HG02973 (cell line): Measurements from ENCODE around the gene FNDC1.
A peak's percentile ranks its signal among the peaks of the same experiment; 100 is the strongest.

ENCODE experiments used
- ATAC-seq: cut with Tn5 transposase; IDR thresholded peaks from one replicate; pipeline ENCODE4 v1.9.1; 2021; ENCODE audit warnings: moderate library complexity; ENCODE audit not compliant: unreplicated experiment

FNDC1 gene

DNA sequence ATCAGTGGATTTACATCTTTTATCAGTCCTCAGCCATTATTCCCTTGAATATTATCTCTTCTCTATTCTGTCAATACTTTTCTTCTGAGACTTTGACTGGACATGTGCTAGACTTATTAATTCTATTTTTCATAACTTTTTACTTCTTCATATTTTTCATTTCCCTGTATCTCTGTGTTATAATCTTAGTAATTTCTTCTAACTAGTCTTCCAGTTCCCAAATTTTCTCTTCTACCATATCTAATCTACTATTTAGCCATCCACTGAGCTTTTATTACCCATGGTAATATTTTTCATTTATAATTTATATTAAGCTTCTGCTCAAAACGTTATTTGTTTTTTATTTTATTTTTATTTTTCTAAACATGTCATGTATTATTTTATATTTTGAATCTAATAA is 13.1 kb upstream of the FNDC1 start:
- ATAC-seq, result no peak

DNA sequence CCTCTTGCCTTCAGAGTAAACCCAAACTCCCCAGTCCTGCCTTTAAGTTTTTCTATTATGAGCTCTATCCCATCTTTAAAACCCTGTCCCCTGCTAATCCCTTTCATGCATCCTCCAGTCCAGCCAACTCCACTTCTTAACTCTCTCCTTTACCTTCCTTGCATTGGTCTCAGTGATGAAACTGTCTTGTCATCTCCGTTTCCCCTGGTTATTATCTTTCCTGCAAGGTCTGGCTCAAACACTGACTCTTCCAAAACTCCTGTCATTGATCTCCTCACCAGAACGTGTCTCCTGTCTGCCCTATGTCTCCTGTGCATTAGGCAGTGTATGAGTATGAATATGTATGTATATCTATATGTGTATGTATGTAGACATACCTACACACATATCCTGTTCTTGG is 11.8 kb upstream of the FNDC1 start:
- ATAC-seq, result no peak

DNA sequence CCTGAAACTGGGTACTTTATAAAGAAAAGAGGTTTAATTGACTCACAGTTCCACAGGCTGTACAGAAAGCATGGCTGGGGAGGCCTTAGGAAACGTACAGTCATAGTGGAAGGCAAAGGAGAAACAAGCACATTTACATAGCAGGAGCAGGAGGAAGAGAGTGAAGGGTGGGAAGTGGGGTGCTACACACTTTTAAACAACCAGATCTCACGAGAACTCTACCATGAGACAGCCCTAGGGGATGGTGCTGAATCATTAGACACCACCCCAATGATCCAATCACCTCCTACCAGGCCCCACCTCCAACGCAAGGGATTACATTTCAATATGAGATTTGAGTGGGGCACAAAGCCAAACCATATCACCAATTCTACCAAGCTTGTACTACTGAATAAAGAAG is 7.4 kb upstream of the FNDC1 start:
- ATAC-seq, result no peak

DNA sequence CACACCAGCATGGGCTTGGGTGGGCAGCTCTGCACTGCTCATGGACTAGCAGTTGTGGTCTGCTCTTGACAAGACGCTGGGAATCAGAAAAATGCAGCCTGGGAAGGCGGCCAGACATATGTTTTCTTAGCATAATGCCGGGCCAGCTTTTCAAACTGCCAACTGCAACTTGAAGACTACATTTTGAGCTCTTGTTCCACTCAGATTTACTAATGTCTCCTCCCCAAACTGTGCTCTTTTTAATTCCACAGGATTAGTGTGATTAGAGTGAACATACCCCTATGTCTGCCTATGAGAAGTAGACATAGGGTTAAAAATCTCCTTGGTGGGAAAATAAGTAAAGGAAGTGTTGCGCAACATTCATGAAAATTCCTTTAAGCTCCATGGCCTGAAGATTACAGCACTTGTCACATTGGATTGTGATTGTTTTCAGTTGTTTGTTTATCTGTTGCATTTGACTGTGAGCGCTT is 5.3 kb upstream of the FNDC1 start:
- ATAC-seq, result no peak

DNA sequence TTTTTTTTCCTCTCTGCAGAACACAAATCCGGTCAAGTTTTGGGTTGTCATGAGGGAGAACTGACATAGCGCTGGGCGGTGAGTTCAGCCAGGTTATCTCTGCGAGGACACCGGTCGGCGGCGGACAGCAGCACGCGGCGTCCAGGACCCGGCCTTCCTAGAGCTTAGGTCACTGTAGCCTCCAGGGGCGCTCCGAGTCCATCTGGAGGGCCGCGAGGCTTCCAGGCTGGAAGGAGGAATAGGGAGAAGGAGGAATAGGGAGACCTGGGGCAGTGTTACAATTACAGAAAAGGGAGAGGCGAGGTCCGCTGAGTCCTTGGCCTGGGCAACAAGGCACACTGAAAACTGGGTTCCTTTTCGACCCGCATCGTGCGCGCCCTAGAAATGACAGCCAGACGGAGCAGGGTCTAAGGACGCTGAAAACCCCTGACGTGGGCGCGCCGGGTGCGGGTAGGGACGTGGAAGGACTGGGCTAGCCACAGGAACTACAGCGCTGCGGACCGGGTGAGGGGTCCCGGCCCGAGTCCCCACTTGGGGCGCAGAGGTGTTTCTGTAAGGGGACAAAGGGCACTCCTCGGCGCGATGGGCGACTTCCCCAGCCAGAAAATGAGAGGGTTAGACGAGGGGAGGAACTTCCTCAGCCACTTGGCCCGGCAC is 536 bp upstream of the FNDC1 start:
- ATAC-seq, result no peak

DNA sequence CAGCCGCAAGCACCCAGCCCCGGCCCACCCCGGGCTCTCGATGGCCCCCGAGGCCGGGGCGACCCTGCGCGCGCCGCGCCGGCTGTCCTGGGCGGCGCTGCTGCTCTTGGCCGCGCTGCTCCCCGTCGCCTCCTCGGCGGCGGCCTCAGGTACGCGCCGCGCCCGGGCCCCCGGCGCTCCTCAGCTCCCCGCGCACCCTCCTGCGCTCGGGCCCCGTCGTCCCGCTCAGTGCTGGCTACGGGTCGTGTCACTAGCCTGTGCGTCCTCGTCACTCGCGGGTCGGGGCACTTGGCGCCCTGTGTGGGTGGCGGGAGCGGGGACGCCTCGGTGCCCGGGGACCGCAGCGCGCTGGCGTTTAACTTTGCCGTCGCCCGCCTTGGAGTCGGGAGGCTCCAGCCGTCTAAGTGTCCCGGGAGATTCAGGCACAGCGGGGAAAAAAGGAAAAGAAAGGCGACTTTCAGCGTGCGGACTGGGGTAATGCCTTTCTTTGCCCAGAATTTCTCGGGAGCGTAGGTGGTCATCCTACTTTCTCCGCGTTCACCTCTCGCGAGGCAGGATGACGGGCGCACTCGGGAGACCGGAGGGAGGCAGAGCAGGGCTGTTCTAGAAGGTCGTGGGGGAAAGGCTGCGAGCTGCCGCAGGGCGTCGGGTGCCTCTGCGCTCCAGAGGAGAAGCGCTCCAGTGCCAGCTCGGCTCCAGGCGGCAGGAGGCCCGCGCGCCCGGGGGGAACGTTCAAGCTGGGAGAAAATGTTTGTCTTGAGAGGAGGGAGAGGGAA is 545 bp downstream of the FNDC1 start:
- no peak for ATAC-seq

DNA sequence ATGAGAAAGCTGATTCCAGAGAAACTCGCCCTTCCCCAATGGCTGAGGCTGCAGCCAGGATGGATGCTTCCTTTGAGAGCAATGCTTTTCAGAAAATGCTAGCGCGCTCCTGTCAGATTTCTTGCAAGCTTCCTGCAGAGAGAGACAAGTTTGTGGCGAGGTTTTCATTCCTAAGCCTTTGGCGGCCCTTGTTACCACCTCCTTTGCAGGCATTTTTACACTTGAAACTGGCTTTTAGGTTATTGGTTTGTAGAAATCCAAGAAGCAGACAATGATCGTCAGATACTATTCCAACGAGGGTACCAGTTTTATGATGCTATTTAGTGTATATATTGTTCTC is 1.1 kb downstream of the FNDC1 start:
- no peak for ATAC-seq

DNA sequence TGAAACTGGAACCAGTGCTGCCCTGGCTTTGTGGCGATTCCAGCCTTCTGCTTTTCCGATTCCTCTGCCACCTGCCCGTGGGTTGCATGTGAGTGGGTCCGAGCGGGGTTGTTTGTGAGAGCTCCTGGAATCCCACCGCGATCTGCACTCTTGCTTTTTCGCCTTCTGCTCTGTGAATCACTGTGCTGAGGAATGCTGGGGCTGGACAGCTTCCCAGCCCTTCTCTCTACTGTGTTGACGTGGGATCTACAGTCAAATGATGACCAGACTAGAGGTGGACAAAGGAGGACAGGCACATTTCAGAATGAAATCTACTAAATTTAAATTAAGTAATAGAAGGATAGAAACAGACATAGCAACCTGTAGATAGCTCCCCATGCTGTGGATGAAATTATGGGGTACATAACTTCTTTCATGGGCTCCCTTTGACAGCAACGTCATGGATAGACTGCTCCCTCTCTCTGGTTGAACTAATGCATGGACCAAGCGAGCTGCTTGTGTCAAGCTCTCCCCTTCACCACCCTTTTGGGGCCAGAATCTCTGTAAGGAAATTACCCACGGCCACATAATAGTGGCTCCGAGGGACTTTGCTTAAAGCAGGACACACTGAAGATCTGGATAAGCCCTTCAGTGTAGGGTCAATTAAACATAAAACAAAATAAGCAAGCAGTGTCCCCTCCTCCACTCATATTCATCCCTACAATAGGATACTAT is 2.0 kb downstream of the FNDC1 start:
- no peak for ATAC-seq

DNA sequence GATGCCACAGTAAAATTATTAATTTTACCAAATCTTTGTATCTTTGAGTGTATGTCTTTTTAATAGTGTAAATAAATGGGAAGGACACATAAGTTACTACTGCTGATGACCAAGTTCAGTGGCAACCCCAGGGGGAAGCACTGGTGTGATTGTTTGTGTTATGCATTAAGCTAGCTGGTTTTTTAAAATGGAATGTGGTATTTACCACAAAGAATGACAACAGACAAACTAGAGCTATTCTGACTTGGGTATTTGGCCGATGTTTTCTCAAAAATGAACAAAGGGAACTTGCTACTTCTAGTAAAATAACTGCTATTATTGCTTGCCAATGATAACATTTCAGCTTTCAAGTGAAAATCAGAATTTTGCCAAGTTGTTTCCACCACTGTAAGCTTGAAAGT is 2.9 kb downstream of the FNDC1 start:
- ATAC-seq, result no peak

DNA sequence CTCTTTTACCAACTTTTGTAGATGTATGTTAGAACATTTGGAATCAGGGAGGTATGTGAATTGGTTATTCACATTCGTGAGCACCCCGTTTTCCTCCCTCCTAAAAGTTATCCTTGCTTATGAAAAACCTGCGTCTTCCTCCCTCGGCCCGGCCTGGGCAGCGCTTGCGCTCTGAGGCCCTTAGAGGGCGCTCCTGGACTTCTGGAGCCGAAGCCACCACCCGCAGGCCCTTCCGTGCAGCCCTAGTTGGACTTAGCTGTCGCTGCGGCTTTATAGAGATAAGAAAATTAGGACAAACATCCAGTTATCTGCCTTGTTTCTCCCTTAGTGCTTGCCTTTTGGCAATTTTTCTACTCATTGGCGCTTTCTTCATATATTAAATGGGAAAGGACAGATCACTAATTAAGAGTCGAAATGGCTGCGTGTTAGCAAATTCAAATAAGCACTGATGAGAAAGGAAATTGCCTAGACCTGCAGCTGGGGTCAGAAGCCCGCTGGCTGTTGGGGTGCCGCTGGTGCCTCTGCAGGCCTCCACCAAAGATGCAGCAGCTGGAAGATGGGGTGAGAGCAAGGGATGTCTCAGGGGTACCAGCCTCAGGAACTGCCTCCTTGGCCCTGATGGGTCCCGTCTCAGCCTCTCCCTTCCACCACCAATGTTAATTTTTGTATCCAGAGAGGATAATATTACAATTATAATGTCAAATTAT is 5.2 kb downstream of the FNDC1 start:
- ATAC-seq, result peak; percentile 56

DNA sequence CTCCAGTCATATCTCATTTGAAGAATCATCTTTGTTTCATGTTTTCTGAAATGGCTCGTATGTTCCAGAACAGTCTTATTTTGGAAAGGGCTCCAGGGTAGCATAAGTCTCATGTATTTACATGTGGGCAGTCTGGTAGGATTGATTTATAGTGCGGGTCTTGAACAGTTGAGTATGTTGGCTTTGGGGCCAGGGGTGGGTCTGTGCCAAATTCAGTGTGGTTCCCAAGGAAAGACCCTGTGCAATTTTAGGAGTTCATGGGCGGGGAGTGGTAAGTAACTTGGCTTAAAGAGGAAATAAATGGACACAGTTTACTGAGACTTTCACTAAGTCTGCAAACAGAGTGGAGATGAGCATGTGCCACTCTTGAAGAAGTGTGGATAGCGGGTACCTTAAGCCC is 7.7 kb downstream of the FNDC1 start:
- no peak for ATAC-seq

DNA sequence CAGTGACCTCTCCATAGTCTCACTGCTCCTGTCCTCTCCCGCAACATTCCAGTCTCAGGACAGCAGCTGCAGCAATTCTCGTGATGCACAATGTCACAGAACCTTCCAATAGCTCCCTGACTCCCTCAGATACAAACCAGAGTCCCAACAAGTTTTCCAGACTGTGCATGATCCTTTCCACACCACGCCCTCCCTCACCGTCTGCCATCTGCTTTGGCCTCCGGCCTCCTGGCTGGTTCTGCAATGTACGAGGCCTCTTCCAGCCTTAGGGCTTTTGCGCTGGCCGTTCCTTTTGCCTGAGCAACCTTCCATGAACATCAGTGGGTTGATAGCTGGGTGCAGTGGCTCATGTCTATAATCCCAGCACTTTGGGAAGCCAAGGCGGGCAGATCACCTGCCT is 9.6 kb downstream of the FNDC1 start:
- no peak for ATAC-seq

DNA sequence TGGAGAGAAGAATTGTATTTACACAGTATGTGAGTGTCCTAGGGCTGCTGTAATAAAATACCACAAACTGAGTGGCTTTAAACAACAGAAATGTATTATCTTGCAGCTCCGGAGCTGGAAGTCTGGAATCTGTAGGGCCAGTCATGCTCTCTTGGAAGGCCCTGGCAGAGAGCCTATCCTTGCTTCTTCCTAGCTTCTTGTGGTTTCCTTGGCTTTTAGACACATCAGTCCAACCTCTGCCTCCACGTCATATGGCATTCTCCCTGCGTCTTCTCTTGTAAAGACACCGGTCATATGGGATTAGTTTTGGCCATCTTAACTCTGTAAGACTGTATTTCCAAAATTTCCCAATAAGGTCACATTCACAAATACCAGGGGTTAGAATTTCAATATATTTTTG is 10.8 kb downstream of the FNDC1 start:
- ATAC-seq, result no peak

DNA sequence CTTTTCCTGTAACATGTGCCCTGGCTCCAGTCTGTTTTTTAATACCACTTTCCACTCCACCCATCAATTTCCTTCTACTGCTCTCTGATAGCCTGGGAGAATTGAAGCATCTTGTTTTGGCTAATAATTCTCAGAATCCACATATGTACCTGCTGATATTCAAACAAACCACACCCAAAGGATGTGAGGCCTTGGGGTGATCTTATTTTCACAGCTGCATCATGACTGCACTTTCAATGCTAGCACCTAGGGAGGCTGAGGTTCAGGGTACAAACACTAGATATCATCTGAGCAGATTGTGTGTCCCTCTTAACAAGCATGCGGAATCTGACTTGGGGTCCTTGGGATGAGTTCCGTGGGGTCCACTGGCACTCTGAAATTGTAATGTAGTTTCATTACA is 12.7 kb downstream of the FNDC1 start:
- ATAC-seq, result no peak

DNA sequence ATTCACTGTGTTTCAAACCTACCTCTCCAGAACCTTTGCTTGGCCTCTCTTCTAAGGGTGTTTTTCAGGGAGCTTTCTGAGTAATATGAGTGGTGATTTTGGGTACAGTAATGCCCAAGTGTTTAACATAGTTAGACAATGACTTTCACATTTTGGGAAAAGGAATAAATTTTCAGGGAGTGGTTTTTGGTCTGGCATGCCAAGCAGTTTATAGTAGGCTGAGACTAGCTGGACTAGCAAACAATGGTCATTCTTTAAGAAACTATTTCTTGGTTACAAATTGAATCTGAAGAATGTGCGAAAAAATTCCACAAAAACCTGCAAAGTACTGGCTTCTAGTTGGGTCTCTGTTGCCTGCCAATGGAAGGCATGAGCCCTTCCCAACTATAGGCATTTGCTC is 15.4 kb downstream of the FNDC1 start:
- ATAC-seq, result no peak

DNA sequence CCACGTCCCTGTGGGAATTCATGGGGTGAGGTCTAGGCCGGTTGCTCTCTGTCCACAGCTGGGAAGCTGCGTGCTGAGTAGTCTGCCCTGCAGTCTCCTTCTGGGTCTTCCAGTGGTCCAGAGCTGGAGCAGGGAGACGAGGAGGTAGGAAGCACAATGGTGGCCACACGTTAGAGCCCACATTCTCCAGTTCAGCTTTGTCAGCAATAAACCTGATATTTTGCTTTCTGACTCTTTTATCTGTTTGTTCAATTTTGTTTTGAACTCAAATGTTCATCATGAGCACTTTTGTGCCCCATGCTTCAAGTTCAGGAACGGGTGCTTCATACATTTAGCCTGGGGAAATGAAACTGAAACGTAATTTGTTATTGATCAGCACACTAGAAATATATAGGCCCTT is 21.3 kb downstream of the FNDC1 start:
- ATAC-seq, result no peak

DNA sequence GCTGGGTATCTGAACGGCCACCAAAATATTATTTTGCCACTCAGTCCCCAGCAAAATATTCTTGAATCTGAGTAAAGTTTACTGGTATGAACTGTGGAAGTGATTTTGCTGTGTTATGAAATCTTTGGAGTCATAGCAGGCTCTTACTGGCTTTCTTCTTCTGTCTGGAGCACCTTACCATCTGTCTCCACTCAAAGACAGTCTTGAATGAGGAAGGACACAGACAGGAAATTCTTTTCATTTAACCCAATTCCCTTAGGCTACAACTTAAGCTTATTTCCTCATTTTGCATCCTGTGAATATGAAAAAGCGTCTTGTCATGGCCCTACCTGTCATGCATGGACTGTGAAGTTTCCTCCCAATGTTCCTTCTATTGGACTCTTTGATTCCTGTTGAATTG is 24.7 kb downstream of the FNDC1 start:
- ATAC-seq, result no peak

DNA sequence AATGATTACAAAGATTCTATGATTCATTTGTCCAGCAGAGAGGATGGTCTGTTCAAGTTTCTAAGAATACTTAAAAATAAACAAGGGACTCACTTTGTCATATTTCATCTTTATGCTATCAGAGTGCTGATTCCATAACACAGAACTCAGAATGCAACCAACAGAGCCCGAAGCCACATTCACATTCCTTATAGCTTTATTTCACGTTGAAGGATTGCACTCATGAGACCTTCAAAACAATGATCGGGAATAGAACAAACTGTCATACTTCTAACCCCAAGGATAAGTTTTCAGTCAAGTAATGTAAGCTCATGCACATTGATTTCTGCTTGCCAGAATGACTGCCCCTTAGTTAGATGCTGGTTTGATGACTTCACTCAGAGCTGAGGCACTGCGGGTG is 25.2 kb downstream of the FNDC1 start:
- ATAC-seq, result no peak

DNA sequence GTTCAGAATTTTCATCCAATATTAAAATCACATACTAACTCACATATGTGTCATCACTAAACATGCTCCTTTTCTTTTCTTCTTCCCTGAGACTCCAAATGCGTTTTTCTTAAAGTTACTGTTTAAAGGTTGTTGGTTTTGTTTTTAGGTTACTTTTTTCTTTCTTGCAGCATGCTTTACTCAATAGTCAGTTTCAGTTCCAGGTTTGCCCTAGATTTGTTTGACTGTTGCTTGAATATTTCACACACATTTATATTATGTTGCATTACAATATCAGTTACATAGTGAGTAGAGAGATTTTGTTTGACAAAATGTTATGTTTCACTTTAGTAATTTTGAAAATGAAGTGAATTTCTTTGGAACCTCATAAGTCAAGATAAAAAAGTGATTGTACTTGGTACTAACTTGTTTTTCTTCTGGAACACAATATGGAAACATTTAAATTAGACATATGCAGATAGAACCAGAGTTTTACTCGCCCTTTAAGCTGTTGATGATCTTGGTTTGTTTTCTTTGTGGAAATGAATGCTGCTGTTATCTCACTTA is 27.3 kb downstream of the FNDC1 start:
- ATAC-seq, result no peak

DNA sequence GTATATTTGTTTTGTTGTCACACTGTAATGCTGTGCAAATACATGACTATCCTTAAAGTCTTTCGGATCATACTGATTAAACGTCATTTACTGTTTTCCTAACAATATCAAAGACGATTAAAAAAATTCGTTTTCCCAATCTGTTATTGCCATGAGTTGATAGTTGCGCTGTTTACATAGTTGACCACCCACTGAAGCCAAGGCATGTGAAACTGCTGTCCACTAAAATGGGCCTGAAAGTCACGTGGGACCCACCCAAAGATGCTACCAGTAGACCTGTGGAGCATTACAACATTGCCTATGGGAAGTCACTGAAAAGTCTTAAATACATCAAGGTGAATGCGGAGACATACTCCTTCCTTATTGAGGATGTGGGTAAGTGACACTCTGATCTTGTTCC is 28.1 kb downstream of the FNDC1 start:
- ATAC-seq, result no peak

DNA sequence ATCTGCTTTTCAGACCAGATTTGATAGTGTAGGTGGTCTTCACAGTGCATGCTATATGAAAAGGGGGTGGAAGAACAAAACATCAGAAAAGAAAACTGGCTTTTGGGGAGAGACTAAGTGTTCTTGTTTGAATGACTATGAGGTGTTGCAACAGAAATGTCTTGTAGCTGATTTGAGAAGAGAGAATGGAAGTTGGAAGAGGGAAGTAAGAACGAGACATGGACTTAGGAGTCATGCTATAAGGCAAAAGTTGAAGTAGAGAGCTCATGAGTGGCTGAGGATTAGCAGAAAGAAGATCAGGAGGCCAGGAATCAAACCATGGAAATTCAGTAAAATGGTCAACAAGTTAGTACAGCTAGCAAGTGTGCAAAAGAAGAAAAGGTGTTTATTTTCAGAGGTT is 32.1 kb downstream of the FNDC1 start:
- ATAC-seq, result no peak
